Large intestine (tissue), 3 donors: ENCODE measurements around the gene SLTM. TPM values are rescaled to one million over a fixed set of nuclear protein-coding genes. Genes with fewer than 3 reads are reported as not detected.
"Not testable (repeated sequence)": the region's sequence is repeated elsewhere in the genome, so short reads cannot be mapped to it uniquely, and the experiment has no call there.

Source experiments
- DNase-seq, 2 donors: peaks; one replicate each; pipeline versions ENCODE4 v3.0.0 to v3.0.0-alpha.2; 2013
- H3K27ac ChIP-seq: one replicate; pipeline ENCODE4 v1.5.1; 2013; ENCODE audit warnings: low read length
- H3K27me3 ChIP-seq: 2 replicates; pipeline ENCODE4 v1.6.1; 2013; ENCODE audit warnings: low read length; ENCODE audit not compliant: control insufficient read depth, insufficient read depth
- H3K36me3 ChIP-seq: 2 replicates; pipeline ENCODE4 v1.6.1; 2013; ENCODE audit warnings: low read length; ENCODE audit not compliant: control insufficient read depth, insufficient read depth
- H3K4me1 ChIP-seq: one replicate; pipeline ENCODE4 v1.6.1; 2013; ENCODE audit warnings: low read length; ENCODE audit not compliant: control insufficient read depth, insufficient read depth
- H3K4me3 ChIP-seq: one replicate; pipeline ENCODE4 v1.5.1; 2013; ENCODE audit warnings: low read length
- H3K9me3 ChIP-seq: one replicate; pipeline ENCODE4 v1.6.1; 2013; ENCODE audit warnings: mild to moderate bottlenecking, low read depth, low read length, moderate library complexity; ENCODE audit not compliant: control insufficient read depth
- WGBS: methylation state at CpG from one replicate; pipeline ENCODE4 v1.1.5; 2013; ENCODE audit warnings: low lambda C conversion rate; ENCODE audit not compliant: insufficient coverage; 5-methylcytosine and 5-hydroxymethylcytosine counted together
- polyA plus RNA-seq: library from polyadenylated mRNA; unstranded; fragments of 120-200 nt; gene quantifications from one replicate; pipeline ENCODE4 v1.2.1, GENCODE V29; 2013

The SLTM gene
- polyA plus RNA-seq, 1 donor, result 92.9 TPM

GRCh38 chr15:58958811-58959210 lies 25.3 kb upstream of the SLTM start:
- Histone ChIP-seq H3K9me3 (no peaks in the 10 kb centered on the region), H3K4me1 (no peaks in the 10 kb centered on the region), H3K27ac (no peak overlapping the region), H3K4me3 (no peak overlapping the region), H3K36me3 (no peaks in the 10 kb centered on the region), H3K27me3 (no peaks in the 10 kb centered on the region)
- no CpG with 5 or more reads among the region's 4 CpGs for WGBS
- DNase-seq, result no peak

DNA sequence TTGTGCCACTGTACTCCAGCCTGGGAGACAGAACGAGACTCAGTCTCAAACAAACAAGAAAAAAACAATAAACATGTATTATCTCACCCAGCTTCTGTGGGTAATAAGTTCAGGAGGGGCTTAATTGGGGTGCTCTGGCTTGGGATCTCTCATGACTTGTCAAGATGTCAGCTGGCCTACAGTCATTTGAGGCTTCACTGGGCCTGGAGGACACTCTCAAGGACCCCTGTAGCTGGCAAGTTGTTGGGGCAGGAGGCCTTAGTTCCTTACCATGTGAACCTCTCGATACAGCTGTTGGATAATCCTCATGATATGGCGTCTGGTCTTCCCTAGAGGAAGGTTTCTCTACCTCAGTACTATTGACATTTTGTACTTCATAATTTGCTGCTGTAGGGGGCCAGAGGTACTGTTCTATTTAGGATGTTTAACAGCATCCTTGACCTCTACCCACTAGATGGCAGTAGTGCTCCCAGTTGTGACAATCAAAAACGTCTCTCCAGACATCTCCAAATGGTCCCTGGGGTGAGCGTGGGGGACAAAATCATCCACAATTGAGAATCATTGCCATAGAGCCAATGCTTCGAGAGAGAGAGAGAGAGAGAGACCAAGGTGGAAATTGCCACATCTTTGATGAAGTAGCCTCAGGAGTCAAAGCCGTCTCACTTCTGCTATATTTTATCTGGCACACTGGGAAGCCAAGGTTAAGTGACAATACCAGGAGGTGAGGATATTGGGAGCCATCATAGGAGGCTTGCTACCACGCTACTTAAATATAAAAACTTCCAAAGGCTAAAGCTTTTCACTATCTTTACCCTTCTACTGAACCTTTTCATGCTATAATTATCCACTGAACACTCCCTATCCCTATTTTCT lies 23.9 kb upstream of the SLTM start:
- Histone ChIP-seq H3K27me3 (no peaks in the 10 kb centered on the region), H3K27ac (no peak overlapping the region), H3K36me3 (no peaks in the 10 kb centered on the region), H3K4me1 (no peaks in the 10 kb centered on the region), H3K9me3 (no peaks in the 10 kb centered on the region), H3K4me3 (no peak overlapping the region)
- no CpG with 5 or more reads among the region's 8 CpGs for WGBS
- peak in 1 of 2 donors; percentile 31 for DNase-seq

- H3K9me3 ChIP-seq, result no peaks in the 10 kb centered on the region
- H3K27ac ChIP-seq, result no peak overlapping the region
- H3K4me3 ChIP-seq, result no peak overlapping the region
- no peaks in the 10 kb centered on the region for H3K36me3 ChIP-seq
- H3K27me3 ChIP-seq, result no peaks in the 10 kb centered on the region
- no peaks in the 10 kb centered on the region for H3K4me1 ChIP-seq
- DNase-seq, result no peak
Observed at GRCh38 chr15:58952751-58953150, 19.3 kb upstream of the SLTM start.

- DNase-seq, result peak in 1 of 2 donors; percentile 22
- no peak overlapping the region for H3K27ac ChIP-seq
- no peaks in the 10 kb centered on the region for H3K4me1 ChIP-seq
- H3K36me3 ChIP-seq, result no peaks in the 10 kb centered on the region
- no peaks in the 10 kb centered on the region for H3K27me3 ChIP-seq
- 30% methylated on average over 2 of the region's 5 CpGs for WGBS
- H3K4me3 ChIP-seq, result no peak overlapping the region
- no peaks in the 10 kb centered on the region for H3K9me3 ChIP-seq
Observed at GRCh38 chr15:58951388-58952007, 18.0 kb upstream of the SLTM start.

- no peaks in the 10 kb centered on the region for H3K4me1 ChIP-seq
- H3K4me3 ChIP-seq, result no peak overlapping the region
- no peaks in the 10 kb centered on the region for H3K9me3 ChIP-seq
- no peaks in the 10 kb centered on the region for H3K27me3 ChIP-seq
- no peaks in the 10 kb centered on the region for H3K36me3 ChIP-seq
- no CpG with 5 or more reads among the region's 3 CpGs for WGBS
- H3K27ac ChIP-seq, result no peak overlapping the region
- DNase-seq, result no peak
Observed at GRCh38 chr15:58947179-58947578, 13.7 kb upstream of the SLTM start.

DNA sequence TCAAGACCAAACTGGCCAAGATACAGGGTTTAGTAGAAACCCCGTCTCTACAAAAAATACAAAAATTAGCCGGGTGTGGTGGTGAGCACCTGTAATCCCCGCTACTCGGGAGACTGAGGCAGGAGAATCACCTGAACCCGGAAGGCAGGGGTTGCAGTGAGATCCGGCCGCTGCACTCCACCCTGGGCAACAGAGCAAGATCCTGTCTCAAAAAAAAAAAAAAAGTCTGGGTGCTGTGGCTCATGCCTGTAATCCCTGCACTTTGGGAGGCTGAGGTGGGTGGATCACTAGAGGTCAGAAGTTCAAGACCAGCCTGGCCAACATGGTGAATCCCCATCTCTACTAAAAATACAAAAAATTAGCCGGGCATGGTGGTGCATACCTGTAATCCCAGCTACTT lies 1.5 kb upstream of the SLTM start:
- not testable (repeated sequence) for H3K27me3 ChIP-seq, H3K4me3 ChIP-seq, H3K36me3 ChIP-seq, H3K9me3 ChIP-seq, DNase-seq
- H3K27ac ChIP-seq, result peak overlapping the region; percentile 89
- H3K4me1 ChIP-seq, result peaks cover 11% of the 10 kb centered on the region
- WGBS, result no CpG with 5 or more reads among the region's 8 CpGs

DNA sequence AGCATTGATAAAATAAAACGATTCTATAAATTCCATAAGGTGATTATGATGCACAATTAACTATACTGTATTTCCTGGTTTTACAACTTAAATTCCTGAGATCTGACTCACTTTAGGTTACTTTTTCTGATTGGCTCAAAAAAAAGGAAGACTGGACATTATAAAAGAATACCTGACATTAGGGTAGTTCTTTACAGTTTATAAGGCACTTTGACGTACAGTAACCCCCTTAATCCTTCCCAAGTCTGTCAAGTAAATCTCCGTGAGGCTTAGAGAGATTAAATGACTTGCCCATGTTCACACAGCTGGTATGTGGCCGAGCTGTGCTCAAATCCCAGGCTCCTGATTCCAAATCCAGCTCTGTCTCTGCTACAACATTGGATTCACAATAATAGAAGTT lies 1.0 kb upstream of the SLTM start:
- 31% methylated on average over 2 of the region's 4 CpGs for WGBS
- peak in 1 of 2 donors; percentile 48 for DNase-seq
- peak overlapping the region; percentile 62 for H3K4me3 ChIP-seq

DNA sequence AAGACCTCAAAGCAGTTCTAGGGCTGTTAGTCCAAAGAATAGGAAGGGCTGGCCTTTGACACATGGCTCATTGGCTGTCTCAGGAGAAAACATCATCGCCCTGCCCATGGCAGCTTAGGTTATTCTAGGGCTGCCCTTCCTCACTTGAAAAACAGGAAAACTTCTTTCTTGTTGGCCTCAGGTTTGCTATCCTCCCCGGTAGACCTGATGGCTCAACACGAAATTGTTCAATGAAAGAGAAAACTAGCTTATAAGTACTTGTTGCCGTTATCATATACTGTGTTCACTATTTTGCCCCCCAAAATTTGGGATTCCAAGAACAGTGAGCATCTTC lies 602 bp upstream of the SLTM start:
- Histone ChIP-seq H3K27ac (peak overlapping the region; percentile 89), H3K9me3 (no peaks in the 10 kb centered on the region), H3K27me3 (no peaks in the 10 kb centered on the region), H3K36me3 (peaks cover 5% of the 10 kb centered on the region), H3K4me3 (peak overlapping the region; percentile 62), H3K4me1 (peaks cover 11% of the 10 kb centered on the region)
- DNase-seq, result no peak
- no CpG with 5 or more reads among the region's 4 CpGs for WGBS

More for the DNA sequence above, 1.0 kb upstream of the SLTM start:
- Histone ChIP-seq H3K4me1 (peaks cover 11% of the 10 kb centered on the region), H3K36me3 (peaks cover 2% of the 10 kb centered on the region), H3K9me3 (no peaks in the 10 kb centered on the region), H3K27ac (peak overlapping the region; percentile 89), H3K27me3 (no peaks in the 10 kb centered on the region)

DNA sequence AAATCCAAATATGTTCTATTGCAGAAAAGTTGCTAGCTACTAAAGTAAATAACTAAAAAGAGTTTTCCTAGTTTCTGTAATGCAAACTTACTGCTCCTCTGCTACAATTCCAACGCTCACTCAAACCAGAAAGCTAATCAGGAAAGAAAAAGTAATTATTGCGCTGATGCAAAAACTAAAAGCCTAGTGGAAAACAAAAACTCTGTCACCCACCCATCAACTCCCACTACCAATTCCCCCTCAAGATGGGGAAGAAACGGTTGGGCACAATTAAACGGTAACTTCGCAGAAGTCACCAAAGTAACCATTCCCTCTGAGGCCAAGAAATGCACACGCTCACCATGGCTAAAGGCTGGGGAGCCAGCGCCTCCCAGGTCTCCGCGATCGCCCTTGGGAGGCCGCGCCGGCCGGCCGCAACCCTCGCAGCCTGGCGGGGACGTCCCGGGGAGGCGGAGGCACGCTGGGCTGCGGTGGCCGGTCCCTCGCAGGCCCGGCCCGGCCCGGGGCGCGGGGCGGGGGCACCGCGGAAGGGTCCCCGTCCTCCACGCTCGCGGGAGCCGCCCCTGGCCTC lies 684 bp downstream of the SLTM start:
- 0% methylated on average over 1 of the region's 37 CpGs for WGBS
- Histone ChIP-seq H3K36me3 (peaks cover 7% of the 10 kb centered on the region), H3K4me3 (peak overlapping the region; percentile 91), H3K9me3 (no peaks in the 10 kb centered on the region), H3K27me3 (no peaks in the 10 kb centered on the region), H3K4me1 (peaks cover 11% of the 10 kb centered on the region), H3K27ac (peak overlapping the region; percentile 99)
- no peak for DNase-seq

DNA sequence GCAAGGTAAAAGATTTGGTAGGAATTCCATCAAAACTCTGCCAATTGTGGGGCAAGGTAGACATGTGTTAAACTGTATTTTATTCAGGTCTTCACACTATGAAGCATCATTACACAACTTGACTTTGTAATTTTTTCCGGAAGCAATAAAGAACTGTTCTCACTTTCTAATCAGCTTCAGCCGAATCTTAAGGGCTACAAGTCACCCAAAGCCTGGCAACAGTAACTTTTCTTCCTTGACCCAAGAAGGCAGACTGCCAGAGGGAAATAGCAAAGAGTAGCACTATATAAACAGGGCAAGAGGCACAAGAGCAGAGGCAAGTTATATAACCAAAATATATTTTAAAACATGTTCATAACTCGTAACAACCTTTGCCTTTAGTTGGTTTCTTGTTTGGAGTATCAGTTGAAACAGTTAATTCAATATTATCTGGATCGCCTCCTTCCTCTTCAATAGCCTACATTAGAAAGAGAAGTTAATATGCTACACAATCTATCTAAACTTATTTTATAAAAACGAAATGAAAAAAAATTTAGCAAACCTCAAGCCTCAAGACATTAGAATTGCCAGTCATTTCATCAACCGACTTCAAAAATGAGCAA lies 1.4 kb downstream of the SLTM start:
- Histone ChIP-seq H3K27me3 (no peaks in the 10 kb centered on the region), H3K27ac (peak overlapping the region; percentile 99), H3K4me3 (peak overlapping the region; percentile 91), H3K4me1 (peaks cover 11% of the 10 kb centered on the region), H3K9me3 (no peaks in the 10 kb centered on the region), H3K36me3 (peaks cover 13% of the 10 kb centered on the region)
- 3% methylated on average over 5 of the region's 6 CpGs for WGBS
- peak; percentile 19 to 71 for DNase-seq
